Medulla oblongata (tissue), 1 donor: ENCODE measurements around the gene CPA2.
"Not testable (repeated sequence)": the region's sequence is repeated elsewhere in the genome, so short reads cannot be mapped to it uniquely, and the experiment has no call there.

Experiments used
- DNase-seq: peaks from one replicate; pipeline ENCODE4 v3.0.0-alpha.2; 2015; ENCODE audit errors: extremely low spot score

CPA2 gene

DNA sequence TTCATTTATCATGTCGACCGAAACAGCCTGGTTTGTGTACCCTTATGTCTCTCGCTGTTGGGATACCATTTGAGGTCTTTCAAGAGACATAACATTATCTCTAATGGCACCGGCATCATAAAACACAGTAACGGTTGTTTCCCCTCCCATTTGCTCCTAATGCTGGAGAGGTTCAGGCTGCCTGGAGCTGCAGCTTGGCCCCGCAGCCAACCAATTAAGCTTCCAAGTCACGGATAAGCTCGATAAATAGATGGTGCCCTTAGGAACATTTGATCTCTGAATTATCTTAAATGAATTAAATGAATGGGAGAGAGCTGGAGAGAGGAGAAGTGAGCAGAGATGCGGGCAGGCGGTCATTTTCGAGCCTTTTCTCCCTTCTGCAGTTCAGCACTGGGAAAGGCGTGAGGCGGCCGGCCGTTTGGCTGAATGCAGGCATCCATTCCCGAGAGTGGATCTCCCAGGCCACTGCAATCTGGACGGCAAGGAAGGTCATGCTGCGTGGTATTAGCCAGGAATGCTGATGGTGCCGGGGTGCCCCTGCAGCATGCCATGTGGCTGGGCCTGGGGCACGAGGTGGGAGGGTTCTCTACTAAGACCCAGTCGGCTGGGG, 38.9 kb downstream of the CPA2 start:
- no peak for DNase-seq

DNA sequence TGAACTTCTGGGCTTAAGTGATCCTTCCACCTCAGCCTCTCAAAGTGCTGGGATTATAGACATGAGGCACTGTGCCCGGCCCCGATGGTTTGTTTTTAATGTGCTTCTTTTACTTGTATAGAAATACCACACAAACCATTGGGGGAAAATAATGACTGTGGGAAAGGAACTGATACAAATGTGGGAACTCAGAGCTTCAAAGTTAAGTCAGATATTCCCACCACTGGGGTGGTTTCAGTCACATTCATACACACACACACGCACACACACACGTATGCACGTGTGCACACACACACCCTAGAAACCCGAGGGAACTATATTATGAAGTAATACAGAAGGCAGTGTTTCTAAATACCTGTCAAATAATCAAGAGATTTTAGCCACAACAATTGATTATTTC, 43.3 kb downstream of the CPA2 start:
- no peak for DNase-seq

DNA sequence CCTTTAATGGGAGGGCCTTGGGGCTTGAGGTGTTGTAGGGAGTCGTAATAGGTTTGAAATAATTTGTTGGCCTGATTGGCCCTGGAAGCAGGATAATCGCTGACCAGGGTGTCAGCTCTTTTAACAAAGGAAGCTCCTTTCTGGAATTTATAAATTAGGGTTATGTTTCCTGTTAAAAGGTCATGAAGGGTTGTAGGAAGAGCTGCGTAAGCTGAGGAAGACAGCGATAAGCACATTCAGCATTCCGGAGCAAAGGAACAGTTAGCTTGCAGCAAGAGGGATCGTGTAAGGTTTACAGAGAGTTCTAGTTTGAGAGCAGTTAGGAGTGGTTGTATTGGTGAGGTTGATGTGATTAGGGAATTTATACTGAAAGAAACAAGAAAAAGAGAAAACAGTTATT, 47.6 kb downstream of the CPA2 start:
- no peak for DNase-seq

DNA sequence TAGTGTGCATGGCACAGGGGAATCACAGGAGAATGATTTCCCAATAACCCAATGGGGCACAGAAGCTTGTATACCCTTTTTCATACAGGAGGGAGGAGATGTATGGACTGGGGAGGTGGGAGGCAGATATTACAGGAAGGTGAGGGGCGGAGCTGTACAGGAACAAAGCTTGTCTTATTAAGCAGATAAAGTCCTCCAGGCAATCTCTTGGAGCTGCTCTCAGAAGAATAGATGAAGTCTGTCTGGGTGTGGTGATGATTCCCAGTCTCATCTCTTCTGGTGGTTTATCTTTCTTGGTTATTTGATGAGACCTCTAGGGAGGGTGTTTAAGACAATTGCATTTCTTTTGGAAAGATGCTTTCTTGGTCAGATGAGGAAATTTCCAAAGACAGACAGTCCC, 52.9 kb downstream of the CPA2 start:
- DNase-seq: no peak

DNA sequence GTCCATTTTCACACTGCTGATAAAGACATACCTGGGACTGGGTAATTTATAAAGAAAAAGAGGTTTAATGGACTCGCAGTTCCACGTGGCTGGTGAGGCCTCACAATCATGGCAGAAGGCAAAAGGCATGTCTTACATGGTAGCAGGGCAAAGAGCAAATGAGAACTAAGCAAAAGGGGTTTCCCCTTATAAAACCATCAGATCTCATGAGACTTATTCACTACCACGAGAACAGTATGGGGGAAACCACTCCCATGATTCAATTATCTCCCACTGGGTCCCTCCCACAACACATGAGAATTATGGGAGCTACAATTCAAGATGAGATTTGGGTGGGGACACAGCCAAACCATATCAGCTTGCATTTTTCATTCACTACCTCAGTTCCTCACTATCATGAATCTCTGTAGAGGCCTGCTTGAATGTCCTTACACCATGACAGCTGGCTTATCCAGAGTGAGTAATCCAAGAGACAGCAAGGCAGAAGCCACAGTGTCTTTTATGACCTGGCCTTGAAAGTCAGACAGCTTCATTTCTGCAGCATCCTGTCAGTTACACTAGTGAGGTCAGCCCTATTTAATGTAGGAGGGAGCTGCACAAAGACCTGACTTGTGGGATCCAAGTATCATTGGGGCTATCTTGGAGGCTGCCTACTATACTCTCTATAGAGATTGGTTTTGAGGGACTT, 55.0 kb downstream of the CPA2 start:
- not testable (repeated sequence) for DNase-seq

GRCh38 chr7:130322615-130323014, 56.0 kb downstream of the CPA2 start:
- no peak for DNase-seq

DNA sequence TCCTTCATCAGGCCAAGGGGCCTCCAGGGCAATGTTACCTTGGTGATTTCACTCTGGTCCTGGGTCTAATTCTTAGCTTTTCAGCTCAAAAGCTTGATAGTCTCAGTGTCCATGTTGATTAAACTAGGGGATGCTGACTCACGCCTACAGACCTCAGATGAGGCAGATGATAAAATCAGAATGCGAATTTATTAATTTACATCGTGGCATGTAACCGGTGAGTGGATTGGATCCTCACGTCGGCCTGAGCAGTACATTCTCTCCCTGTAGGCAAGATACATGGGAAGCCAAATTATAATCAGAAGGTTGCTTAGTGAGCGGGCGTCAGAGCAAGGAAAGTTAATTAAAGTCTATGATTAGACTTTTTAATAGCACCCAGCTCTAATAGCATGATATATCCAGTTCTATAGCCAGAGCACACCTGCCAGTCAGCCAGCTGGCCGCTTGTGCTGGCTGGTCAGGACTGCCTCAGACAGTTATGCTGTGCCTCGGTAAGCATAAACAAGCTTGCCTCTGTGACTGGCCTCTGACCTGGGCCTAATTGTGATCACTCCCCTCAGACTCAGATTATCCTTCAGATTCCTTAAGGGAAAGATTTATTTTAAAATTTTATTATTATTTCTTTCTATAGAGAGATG, 57.8 kb downstream of the CPA2 start:
- no peak for DNase-seq

DNA sequence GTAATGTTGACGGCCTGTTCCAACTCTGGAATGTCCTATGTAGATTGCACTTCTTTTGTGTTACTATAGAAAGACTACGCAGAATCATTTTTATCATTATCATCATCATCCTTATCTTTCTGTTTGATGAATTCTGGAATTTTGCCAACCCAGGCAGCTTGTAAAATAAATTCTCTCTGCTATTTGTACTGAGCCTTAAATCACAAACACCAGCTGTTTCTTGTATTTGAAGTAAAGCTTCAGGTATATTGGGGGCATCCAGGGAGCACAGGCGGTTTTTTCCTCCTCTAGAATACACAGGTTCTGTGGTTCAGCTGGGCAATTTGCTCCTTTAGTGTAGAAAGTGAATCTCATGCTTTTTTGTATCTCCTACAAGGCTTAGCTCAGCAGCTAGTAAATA, 63.0 kb downstream of the CPA2 start:
- no peak for DNase-seq

DNA sequence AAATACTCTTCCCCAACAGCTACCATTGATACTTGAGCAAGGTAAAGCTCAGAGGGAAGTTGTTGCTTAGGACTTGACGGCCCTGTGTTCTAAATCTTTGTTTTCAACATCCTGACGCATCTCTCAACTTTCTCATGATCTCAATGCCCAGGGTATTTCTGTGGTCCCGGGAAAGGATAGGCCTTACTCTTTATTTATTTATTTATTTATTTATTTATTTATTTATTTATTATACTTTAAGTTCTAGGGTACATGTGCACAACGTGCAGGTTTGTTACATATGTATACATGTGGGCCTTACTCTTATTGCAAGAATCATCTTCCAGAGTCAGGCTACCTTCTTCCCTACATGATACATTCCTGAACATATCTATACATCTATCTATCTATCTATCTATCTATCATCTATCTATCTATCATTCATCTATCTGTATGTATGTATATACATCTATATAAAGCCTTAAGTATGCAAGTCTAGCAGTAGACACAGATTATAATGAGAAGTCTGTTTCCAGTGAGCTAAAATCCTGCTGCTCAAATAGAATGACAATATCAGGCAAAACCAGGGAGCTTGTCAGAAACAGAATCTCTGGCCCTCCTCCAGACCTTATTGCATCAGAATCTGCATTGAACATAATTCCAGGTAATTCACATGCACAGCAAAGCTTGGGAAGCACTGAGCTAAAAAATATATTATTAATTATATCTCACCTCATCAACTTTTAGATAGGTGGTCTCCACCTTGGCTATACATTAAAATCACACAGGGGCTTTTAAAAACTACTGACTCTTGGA, 65.8 kb downstream of the CPA2 start:
- DNase-seq: no peak

GRCh38 chr7:130333832-130334231, 67.2 kb downstream of the CPA2 start:
- no peak for DNase-seq

DNA sequence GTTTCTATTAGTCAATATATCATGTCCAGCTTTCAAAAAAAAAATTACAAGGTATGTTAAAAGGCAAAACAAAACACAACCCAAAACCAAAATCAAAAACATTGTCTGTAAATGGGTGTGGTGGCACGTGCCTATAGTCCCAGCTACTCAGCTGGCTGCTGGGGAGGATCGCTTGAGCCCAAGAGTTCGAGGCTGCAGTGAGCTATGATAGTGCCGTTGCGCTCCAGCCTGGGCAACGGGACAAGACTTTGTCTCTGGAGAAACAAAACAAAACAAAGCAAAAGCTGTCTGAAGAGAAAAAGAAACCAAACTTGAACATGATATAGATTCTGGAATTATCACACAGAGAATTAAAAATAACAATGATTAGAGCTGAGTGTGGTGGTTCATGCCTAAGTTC, 67.6 kb downstream of the CPA2 start:
- DNase-seq: no peak

GRCh38 chr7:130337410-130337971, 70.8 kb downstream of the CPA2 start:
- DNase-seq: no peak

- no peak for DNase-seq
These were observed 71.6 kb downstream of the CPA2 start for GRCh38 chr7:130338233-130338632.
